Adrenal gland (tissue), 5 donors: ENCODE results near the gene TP53I13.

Source experiments
- POLR2A ChIP-seq, 2 donors: fragments of 450-650 bp; IDR thresholded peaks; one replicate each; pipeline ENCODE4 v1.6.1; 2017; ENCODE audit warnings: antibody characterized with exemption in 2 of 2, mild to moderate bottlenecking in 2 of 2, moderate library complexity in 1 of 2
- TF ChIP-seq, protein P1 (sequence below), 6 experiments: fragments of 450-650 bp in 4 of 6; fragments of 200-600 bp in 2 of 6; sonication (generic) in 1 of 6; IDR thresholded peaks; 1 replicate in 5 of 6; 2 replicates in 1 of 6; pipeline versions ENCODE4 v1.5.1 to v1.8.0; 2016 to 2021; ENCODE audit warnings: antibody characterized with exemption in 6 of 6, mild to moderate bottlenecking in 2 of 6, moderate library complexity in 1 of 6
- donor health status: DM: no; HTN: no; CAD: no.

DNA sequence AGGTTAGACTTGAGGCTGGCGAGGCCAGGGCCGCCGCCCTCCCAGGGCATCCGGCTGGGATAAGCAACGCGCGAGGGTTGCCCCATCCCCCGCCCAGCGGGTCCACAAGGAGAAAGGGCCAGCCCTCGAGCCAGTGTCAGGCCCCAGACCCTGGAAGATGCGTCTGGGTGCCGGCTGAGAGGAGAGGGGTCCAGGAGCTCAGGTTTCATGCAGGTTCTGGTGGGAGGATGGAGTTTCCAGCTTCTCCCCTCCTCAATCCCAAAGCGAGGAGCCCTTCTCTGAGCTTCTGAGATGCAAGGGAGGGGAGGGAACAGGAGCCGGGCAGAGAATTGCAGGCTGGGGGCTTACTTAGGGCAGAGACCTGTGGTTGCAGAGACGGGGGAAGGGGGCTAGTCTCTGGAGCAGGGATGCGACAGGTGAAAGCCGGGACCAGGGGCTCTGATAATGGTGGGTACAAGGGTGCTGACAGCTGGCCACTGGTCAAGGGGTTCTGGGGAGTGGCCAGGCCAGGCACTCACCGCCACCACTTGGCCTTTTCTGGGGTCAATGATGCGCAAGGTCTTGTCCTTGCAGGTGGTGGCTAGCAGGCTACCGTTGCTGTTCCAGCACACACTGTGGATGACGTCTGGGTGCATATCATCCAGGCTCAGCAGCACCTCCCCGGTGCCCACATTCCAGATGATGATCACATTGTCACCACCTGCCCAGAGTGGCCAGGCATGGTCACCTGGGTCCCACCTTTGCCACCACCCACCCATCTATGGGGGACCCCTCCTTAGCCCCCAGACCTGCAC lies 50.0 kb downstream of the TP53I13 start:
- TF ChIP-seq, protein P1, sequence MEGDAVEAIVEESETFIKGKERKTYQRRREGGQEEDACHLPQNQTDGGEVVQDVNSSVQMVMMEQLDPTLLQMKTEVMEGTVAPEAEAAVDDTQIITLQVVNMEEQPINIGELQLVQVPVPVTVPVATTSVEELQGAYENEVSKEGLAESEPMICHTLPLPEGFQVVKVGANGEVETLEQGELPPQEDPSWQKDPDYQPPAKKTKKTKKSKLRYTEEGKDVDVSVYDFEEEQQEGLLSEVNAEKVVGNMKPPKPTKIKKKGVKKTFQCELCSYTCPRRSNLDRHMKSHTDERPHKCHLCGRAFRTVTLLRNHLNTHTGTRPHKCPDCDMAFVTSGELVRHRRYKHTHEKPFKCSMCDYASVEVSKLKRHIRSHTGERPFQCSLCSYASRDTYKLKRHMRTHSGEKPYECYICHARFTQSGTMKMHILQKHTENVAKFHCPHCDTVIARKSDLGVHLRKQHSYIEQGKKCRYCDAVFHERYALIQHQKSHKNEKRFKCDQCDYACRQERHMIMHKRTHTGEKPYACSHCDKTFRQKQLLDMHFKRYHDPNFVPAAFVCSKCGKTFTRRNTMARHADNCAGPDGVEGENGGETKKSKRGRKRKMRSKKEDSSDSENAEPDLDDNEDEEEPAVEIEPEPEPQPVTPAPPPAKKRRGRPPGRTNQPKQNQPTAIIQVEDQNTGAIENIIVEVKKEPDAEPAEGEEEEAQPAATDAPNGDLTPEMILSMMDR (IDR thresholded peaks at IDR 0.05) = no peak
- TF ChIP-seq POLR2A (IDR thresholded peaks at IDR 0.05) = no peak
